SK-N-SH treated with all-trans-retinoic acid at 6 μM for 48 hours (cell line): Measurements from ENCODE around the gene MRPL27.

Experiments used
- ATAC-seq: fragments of 200-7000 bp; cut with Tn5 transposase; 3 replicates; pipeline ENCODE4 v1.9.1; 2020; ENCODE audit warnings: mild to moderate bottlenecking, moderate library complexity
- ARNTL ChIP-seq: fragments of 450-650 bp; formaldehyde crosslinking; IDR thresholded peaks from 2 replicates; pipeline ENCODE4 v1.5.0; 2020; ENCODE audit warnings: low read depth, mild to moderate bottlenecking, moderate library complexity, borderline replicate concordance
- CREB5 ChIP-seq: fragments of 250-450 bp; sonication (Bioruptor Pico); IDR thresholded peaks from 2 replicates; pipeline ENCODE4 v1.5.1; 2020; ENCODE audit warnings: low read depth, mild to moderate bottlenecking, moderate library complexity
- CSDC2 ChIP-seq: fragments of 250-450 bp; sonication (Bioruptor Pico); IDR thresholded peaks from 2 replicates; pipeline ENCODE4 v1.5.0; 2020; ENCODE audit warnings: mild to moderate bottlenecking, moderate library complexity
- CSRNP3 ChIP-seq: fragments of 250-450 bp; sonication (Bioruptor Pico); IDR thresholded peaks from 2 replicates; pipeline ENCODE4 v1.5.1; 2021; ENCODE audit warnings: mild to moderate bottlenecking, moderate library complexity
- ESRRG ChIP-seq: fragments of 250-450 bp; sonication (Bioruptor Pico); IDR thresholded peaks from 2 replicates; pipeline ENCODE4 v1.6.1; 2021; ENCODE audit warnings: mild to moderate bottlenecking
- GLIS3 ChIP-seq: fragments of 250-450 bp; sonication (Bioruptor Pico); IDR thresholded peaks from 2 replicates; pipeline ENCODE4 v1.5.0; 2020; ENCODE audit warnings: mild to moderate bottlenecking, moderate library complexity
- ISL1 ChIP-seq: fragments of 250-450 bp; sonication (Bioruptor Pico); IDR thresholded peaks from 2 replicates; pipeline ENCODE4 v2.1.2; 2022; ENCODE audit warnings: mild to moderate bottlenecking, moderate library complexity
- PATZ1 ChIP-seq: fragments of 250-450 bp; sonication (Bioruptor Pico); IDR thresholded peaks from 2 replicates; pipeline ENCODE4 v1.8.0; 2020; ENCODE audit warnings: mild to moderate bottlenecking, moderate library complexity, borderline replicate concordance
- POU6F1 ChIP-seq: fragments of 250-450 bp; sonication (Bioruptor Pico); IDR thresholded peaks from 2 replicates; pipeline ENCODE4 v1.8.0; 2021; ENCODE audit warnings: low read depth, mild to moderate bottlenecking, moderate library complexity, borderline replicate concordance
- PPARA ChIP-seq: fragments of 250-450 bp; sonication (Bioruptor Pico); IDR thresholded peaks from 2 replicates; pipeline ENCODE4 v1.5.0; 2020; ENCODE audit warnings: mild to moderate bottlenecking, borderline replicate concordance
- RARB ChIP-seq: fragments of 250-450 bp; sonication (Bioruptor Pico); IDR thresholded peaks from 2 replicates; pipeline ENCODE4 v1.8.0; 2021; ENCODE audit warnings: mild to moderate bottlenecking, moderate library complexity
- SNAI2 ChIP-seq: fragments of 250-450 bp; sonication (Bioruptor Pico); IDR thresholded peaks from 2 replicates; pipeline ENCODE4 v1.5.0; 2020; ENCODE audit warnings: mild to moderate bottlenecking, moderate library complexity
- TCF4 ChIP-seq: fragments of 250-450 bp; sonication (Bioruptor Pico); IDR thresholded peaks from 2 replicates; pipeline ENCODE4 v1.8.0; 2021; ENCODE audit warnings: mild to moderate bottlenecking, moderate library complexity, borderline replicate concordance
- TOX ChIP-seq: fragments of 250-450 bp; sonication (Bioruptor Pico); IDR thresholded peaks from 2 replicates; pipeline ENCODE4 v1.8.0; 2021; ENCODE audit warnings: mild to moderate bottlenecking, moderate library complexity, borderline replicate concordance
- TSHZ2 ChIP-seq: fragments of 250-450 bp; sonication (Bioruptor Pico); IDR thresholded peaks from 2 replicates; pipeline ENCODE4 v1.5.0; 2020; ENCODE audit warnings: mild to moderate bottlenecking, moderate library complexity
- ZC3H10 ChIP-seq: fragments of 250-450 bp; sonication (Bioruptor Pico); IDR thresholded peaks from 2 replicates; pipeline ENCODE4 v1.5.1; 2021; ENCODE audit warnings: mild to moderate bottlenecking, moderate library complexity
- ZFP3 ChIP-seq: fragments of 250-450 bp; sonication (Bioruptor Pico); IDR thresholded peaks from 2 replicates; pipeline ENCODE4 v1.5.0; 2020; ENCODE audit warnings: mild to moderate bottlenecking, moderate library complexity
- ZFP30 ChIP-seq: fragments of 450-650 bp; formaldehyde crosslinking; IDR thresholded peaks from 2 replicates; pipeline ENCODE4 v1.5.0; 2022; ENCODE audit warnings: mild to moderate bottlenecking, moderate library complexity
- ZNF8 ChIP-seq: fragments of 450-650 bp; formaldehyde crosslinking; IDR thresholded peaks from 2 replicates; pipeline ENCODE4 v1.5.0; 2020; ENCODE audit warnings: mild to moderate bottlenecking, moderate library complexity

MRPL27 gene

GRCh38 chr17:50381260-50381815, 8.4 kb upstream of the MRPL27 start:
- no peak for TF ChIP-seq ZFP3
- TF ChIP-seq PPARA (CRISPR knock-in tag), result no peak
- TF ChIP-seq TOX (CRISPR knock-in tag), result no peak
- no peak for TF ChIP-seq ZC3H10
- no peak for TF ChIP-seq ZFP30 (CRISPR knock-in tag)
- no peak for TF ChIP-seq GLIS3 (CRISPR knock-in tag)
- no peak for ATAC-seq

- ATAC-seq, result peak; percentile 11
- TF ChIP-seq TCF4 (no peak), PATZ1 (CRISPR knock-in tag) (peak; percentile 37; the same call in 1 of the 2 replicates)
Observed at GRCh38 chr17:50380369-50381259, 7.6 kb upstream of the MRPL27 start.

GRCh38 chr17:50379351-50380132, 6.6 kb upstream of the MRPL27 start:
- no peak for TF ChIP-seq POU6F1
- no peak for TF ChIP-seq RARB
- TF ChIP-seq ZFP3, result no peak
- TF ChIP-seq TSHZ2, result no peak
- TF ChIP-seq SNAI2, result no peak
- TF ChIP-seq CSDC2, result no peak
- no peak for TF ChIP-seq ZFP30 (CRISPR knock-in tag)
- no peak for TF ChIP-seq TCF4
- no peak for TF ChIP-seq ESRRG
- no peak for TF ChIP-seq CREB5 (CRISPR knock-in tag)
- no peak for TF ChIP-seq TOX (CRISPR knock-in tag)
- no peak for TF ChIP-seq ZNF8
- no peak for TF ChIP-seq ARNTL
- no peak for TF ChIP-seq ISL1
- no peak for TF ChIP-seq CSRNP3
- ATAC-seq, result peak; percentile 8
